PC-3 (cell line): ENCODE measurements around the gene POLR1D. TPM values are rescaled to one million over a fixed set of nuclear protein-coding genes. Genes with fewer than 3 reads are reported as not detected.

Source experiments
- ATAC-seq: fragments of 200-7000 bp; cut with Tn5 transposase; 2 replicates; pipeline ENCODE4 v1.9.1; 2020; ENCODE audit warnings: mild to moderate bottlenecking, moderate library complexity
- BruUV-seq: library from RNA; stranded (reverse); fragments of 400-500 nt; replicated peaks from 2 replicates; lab custom pipeline; 2021; lab: Mats Ljungman, UMichigan
- CTCF ChIA-PET: fragments of 300-600 bp; sonication (Branson Sonifier 250); formaldehyde crosslinking; loops from one replicate; lab custom pipeline; 2022; ENCODE audit warnings: antibody characterized with exemption; lab: Charles Lee
- POLR2A ChIA-PET: fragments of 300-600 bp; sonication (Branson Sonifier 250); formaldehyde crosslinking; loops from one replicate; lab custom pipeline; 2022; ENCODE audit warnings: antibody characterized with exemption; ENCODE audit not compliant: unreplicated experiment; lab: Charles Lee
- DNase-seq: peaks from one replicate; pipeline ENCODE4 v3.0.0-alpha.2; 2015
- H2AFZ ChIP-seq: fragments of 300-600 bp; sonication (generic); 2 replicates; pipeline ENCODE4 v1.6.0; 2016; ENCODE audit warnings: antibody characterized with exemption, low read length
- H3F3A ChIP-seq: fragments of 300-600 bp; sonication (generic); one replicate; pipeline ENCODE4 v1.6.0; 2017; ENCODE audit warnings: antibody characterized with exemption, low read length, control low read depth, mild to moderate bottlenecking; ENCODE audit not compliant: unreplicated experiment
- H3K27ac ChIP-seq: fragments of 300-600 bp; sonication (generic); 2 replicates; pipeline ENCODE4 v1.5.1; 2016; ENCODE audit warnings: mild to moderate bottlenecking, low read length
- H3K27me3 ChIP-seq: fragments of 300-600 bp; sonication (generic); 2 replicates; pipeline ENCODE4 v1.6.1; 2016; ENCODE audit warnings: low read length, mixed read lengths
- H3K36me3 ChIP-seq: fragments of 300-600 bp; sonication (generic); 2 replicates; pipeline ENCODE4 v1.6.1; 2016; ENCODE audit warnings: low read depth, mixed run types, low read length, mixed read lengths
- H3K4me1 ChIP-seq: fragments of 300-600 bp; sonication (generic); 2 replicates; pipeline ENCODE4 v1.5.1; 2016; ENCODE audit warnings: low read length; ENCODE audit not compliant: insufficient read depth
- H3K4me2 ChIP-seq: fragments of 300-600 bp; sonication (generic); 2 replicates; pipeline ENCODE4 v1.6.0; 2016; ENCODE audit warnings: low read length
- H3K4me3 ChIP-seq: fragments of 300-600 bp; sonication (generic); 2 replicates; pipeline ENCODE4 v1.5.1; 2016; ENCODE audit warnings: mild to moderate bottlenecking, low read length, mixed read lengths
- H3K79me2 ChIP-seq: fragments of 300-600 bp; sonication (generic); 2 replicates; pipeline ENCODE4 v1.6.1; 2017; ENCODE audit warnings: low read length, mixed read lengths
- H3K9ac ChIP-seq: fragments of 300-600 bp; sonication (generic); 2 replicates; pipeline ENCODE4 v1.6.0; 2016; ENCODE audit warnings: mild to moderate bottlenecking, low read length
- H3K9me2 ChIP-seq: fragments of 300-600 bp; sonication (generic); replicated peaks from 2 replicates; pipeline ENCODE4 v1.6.1; 2016; ENCODE audit warnings: mixed run types, low read length, mixed read lengths
- H3K9me3 ChIP-seq: fragments of 300-600 bp; sonication (generic); 2 replicates; pipeline ENCODE4 v1.6.1; 2016; ENCODE audit warnings: low read length, mixed read lengths
- H4K20me1 ChIP-seq: fragments of 300-600 bp; sonication (generic); 2 replicates; pipeline ENCODE4 v1.6.1; 2016; ENCODE audit warnings: low read length, mixed read lengths
- EZH2 ChIP-seq: fragments of 300-600 bp; sonication (generic); IDR thresholded peaks from one replicate; pipeline ENCODE4 v1.6.1; 2017; ENCODE audit warnings: antibody characterized with exemption, mild to moderate bottlenecking, low read length; ENCODE audit not compliant: unreplicated experiment
- EZH2phosphoT487 ChIP-seq: fragments of 300-600 bp; sonication (generic); IDR thresholded peaks from 2 replicates; pipeline ENCODE4 v1.6.1; 2018; ENCODE audit warnings: mild to moderate bottlenecking, antibody characterized with exemption, low read length, borderline replicate concordance
- intact Hi-C: fragments of 100-400 bp; cut with micrococcal nuclease; formaldehyde crosslinking; loops from 2 replicates; pipeline ENCODE4 v1.9.0; 2023
- total RNA-seq: library from RNA; depleted of rRNA; stranded (reverse); fragments of >200 nt; gene quantifications from 2 replicates; pipeline ENCODE4 v1.2.3, GENCODE V29; 2014
- TF ChIP-seq, protein P1 (sequence below): fragments of 300-600 bp; sonication (generic); conservative IDR thresholded peaks from 2 replicates; pipeline ENCODE4 v1.5.1; 2017; ENCODE audit warnings: antibody characterized with exemption, low read depth, mild to moderate bottlenecking, low read length

POLR1D gene
- total RNA-seq, 1 experiment from 2014 or later = 97.9 TPM

DNA sequence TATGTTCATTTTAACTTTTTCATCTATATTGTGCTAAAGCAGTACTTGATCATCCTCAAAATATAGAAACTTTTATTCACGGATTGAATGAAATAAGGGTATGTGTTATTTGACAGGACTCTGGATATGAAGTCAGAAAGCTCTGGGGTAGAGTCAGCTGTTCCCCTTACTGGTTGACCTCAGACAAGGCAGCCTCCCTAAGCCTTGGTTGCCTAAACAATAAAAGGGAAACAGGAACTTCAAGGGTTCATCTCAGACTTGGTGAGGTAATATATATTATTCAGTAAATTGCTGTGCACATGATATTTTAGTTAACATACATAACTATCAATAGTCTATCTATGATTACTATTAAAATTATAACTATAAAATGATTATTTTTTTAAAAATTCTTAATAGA, 13.6 kb downstream of the POLR1D start:
- no peaks in the 10 kb centered on the region for H3K4me1 ChIP-seq
- peaks cover 28% of the 10 kb centered on the region for H3K79me2 ChIP-seq
- CTCF ChIA-PET = no interaction called here

DNA sequence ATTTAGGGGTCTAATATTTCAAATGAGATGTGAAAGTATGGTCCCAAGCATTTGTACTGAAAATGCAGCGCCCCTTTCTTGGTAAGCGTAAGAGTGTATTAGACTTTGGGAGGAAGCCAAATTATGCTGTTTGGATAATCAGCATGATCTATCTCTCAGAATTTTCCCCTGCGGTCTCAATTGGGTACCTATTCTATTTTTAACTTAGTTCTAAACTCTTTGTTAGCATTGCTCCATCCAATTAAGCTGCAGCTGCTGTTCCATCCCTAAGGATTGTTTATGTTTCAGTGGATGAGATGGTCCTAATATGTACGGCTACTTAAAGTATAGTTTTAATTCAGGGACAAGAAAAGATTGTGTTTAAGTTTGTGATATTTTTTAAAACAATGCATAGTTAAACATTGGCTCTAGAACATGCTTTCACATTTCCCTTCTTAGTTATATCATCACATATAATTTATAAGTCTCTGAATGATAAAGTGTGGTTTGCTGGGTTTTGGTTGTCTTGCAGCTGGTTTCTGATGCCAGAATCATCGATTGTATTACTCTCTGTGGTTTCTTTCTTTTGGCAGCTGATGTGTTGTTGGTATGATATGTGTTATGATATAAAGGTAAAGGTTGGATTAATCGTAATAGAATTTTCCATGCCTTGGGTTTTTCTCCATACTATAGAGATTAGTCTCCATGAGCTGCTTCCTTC, 15.0 kb downstream of the POLR1D start:
- TF ChIP-seq EZH2phosphoT487 (no peak), EZH2 (no peak)
- TF ChIP-seq, protein P1, sequence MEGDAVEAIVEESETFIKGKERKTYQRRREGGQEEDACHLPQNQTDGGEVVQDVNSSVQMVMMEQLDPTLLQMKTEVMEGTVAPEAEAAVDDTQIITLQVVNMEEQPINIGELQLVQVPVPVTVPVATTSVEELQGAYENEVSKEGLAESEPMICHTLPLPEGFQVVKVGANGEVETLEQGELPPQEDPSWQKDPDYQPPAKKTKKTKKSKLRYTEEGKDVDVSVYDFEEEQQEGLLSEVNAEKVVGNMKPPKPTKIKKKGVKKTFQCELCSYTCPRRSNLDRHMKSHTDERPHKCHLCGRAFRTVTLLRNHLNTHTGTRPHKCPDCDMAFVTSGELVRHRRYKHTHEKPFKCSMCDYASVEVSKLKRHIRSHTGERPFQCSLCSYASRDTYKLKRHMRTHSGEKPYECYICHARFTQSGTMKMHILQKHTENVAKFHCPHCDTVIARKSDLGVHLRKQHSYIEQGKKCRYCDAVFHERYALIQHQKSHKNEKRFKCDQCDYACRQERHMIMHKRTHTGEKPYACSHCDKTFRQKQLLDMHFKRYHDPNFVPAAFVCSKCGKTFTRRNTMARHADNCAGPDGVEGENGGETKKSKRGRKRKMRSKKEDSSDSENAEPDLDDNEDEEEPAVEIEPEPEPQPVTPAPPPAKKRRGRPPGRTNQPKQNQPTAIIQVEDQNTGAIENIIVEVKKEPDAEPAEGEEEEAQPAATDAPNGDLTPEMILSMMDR = no peak
- ATAC-seq (no peak), DNase-seq (no peak)
- H3K9me2 ChIP-seq = no peaks in the 10 kb centered on the region
- no peaks in the 10 kb centered on the region for H3K9me3 ChIP-seq
- H3K4me1 ChIP-seq = no peaks in the 10 kb centered on the region
- H3K36me3 ChIP-seq = no peaks in the 10 kb centered on the region
- BruUV-seq = no TSS peak
- ChIA-PET CTCF (no interaction called here), POLR2A (no interaction called here)
- H3K4me2 ChIP-seq = no peak overlapping the region
- no peak overlapping the region for H3K4me3 ChIP-seq
- no peak overlapping the region for H2AFZ ChIP-seq
- intact Hi-C loops = no loop called here
- no peaks in the 10 kb centered on the region for H3F3A ChIP-seq
- H3K9ac ChIP-seq = no peak overlapping the region
- 0 out of 2 replicates have a peak, but pooled peaks cover 20% of the 10 kb centered on the region for H3K79me2 ChIP-seq
- H3K27me3 ChIP-seq = no peaks in the 10 kb centered on the region
- H4K20me1 ChIP-seq = no peaks in the 10 kb centered on the region
- no peak overlapping the region for H3K27ac ChIP-seq

More for the DNA sequence above, 13.6 kb downstream of the POLR1D start:
- no peaks in the 10 kb centered on the region for H3K9me2 ChIP-seq
- no peak overlapping the region for H2AFZ ChIP-seq
- intact Hi-C loops = no loop called here
- no TSS peak for BruUV-seq
- ATAC-seq (no peak), DNase-seq (no peak)
- H3K9ac ChIP-seq = no peak overlapping the region
- no peaks in the 10 kb centered on the region for H3K36me3 ChIP-seq
- no peaks in the 10 kb centered on the region for H3F3A ChIP-seq
- H3K9me3 ChIP-seq = no peaks in the 10 kb centered on the region
- H3K27ac ChIP-seq = no peak overlapping the region
- no peak overlapping the region for H3K4me2 ChIP-seq
- H3K27me3 ChIP-seq = no peaks in the 10 kb centered on the region
- no peak overlapping the region for H3K4me3 ChIP-seq
- TF ChIP-seq EZH2phosphoT487 (no peak), EZH2 (no peak)
- TF ChIP-seq, protein P1 = no peak
- POLR2A ChIA-PET = no interaction called here
- no peaks in the 10 kb centered on the region for H4K20me1 ChIP-seq

DNA sequence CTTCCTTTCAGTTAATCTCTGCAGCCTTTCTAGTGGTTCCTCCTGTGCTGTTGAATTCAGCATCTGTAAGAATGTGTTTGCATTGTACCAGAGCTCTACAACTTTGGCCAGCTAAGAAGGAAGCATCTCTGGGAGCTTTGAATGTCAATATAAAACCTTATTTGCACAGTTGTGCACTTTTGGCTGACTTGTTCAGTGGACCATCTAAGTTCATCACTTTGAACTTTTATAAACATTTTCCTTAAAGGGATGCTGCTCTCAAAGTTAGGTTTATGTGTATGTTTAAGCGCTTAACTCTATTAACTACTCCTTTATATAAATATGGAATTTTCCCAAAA, 15.6 kb downstream of the POLR1D start:
- BruUV-seq = no TSS peak
- no peaks in the 10 kb centered on the region for H3K9me2 ChIP-seq
- H3F3A ChIP-seq = no peaks in the 10 kb centered on the region
- ChIA-PET POLR2A (no interaction called here), CTCF (no interaction called here)
- H3K4me1 ChIP-seq = no peaks in the 10 kb centered on the region
- no peak overlapping the region for H2AFZ ChIP-seq
- DNase-seq (no peak), ATAC-seq (no peak)
- TF ChIP-seq EZH2 (no peak), EZH2phosphoT487 (no peak)
- TF ChIP-seq, protein P1 = no peak
- H3K9me3 ChIP-seq = no peaks in the 10 kb centered on the region
- H3K79me2 ChIP-seq = 0 out of 2 replicates have a peak, but pooled peaks cover 17% of the 10 kb centered on the region
- H3K9ac ChIP-seq = no peak overlapping the region
- no peaks in the 10 kb centered on the region for H4K20me1 ChIP-seq
- no peak overlapping the region for H3K4me2 ChIP-seq
- intact Hi-C loops = no loop called here
- no peaks in the 10 kb centered on the region for H3K36me3 ChIP-seq
- no peaks in the 10 kb centered on the region for H3K27me3 ChIP-seq
- no peak overlapping the region for H3K27ac ChIP-seq
- H3K4me3 ChIP-seq = no peak overlapping the region
